DOHH2 (cell line): ENCODE data around the gene TM9SF4.

Source experiments
- H3F3A ChIP-seq: fragments of 200-600 bp; sonication (generic), shearing (Covaris generic); 2 replicates; pipeline ENCODE4 v1.6.0; 2016; ENCODE audit warnings: antibody characterized with exemption, mild to moderate bottlenecking; ENCODE audit not compliant: control insufficient read depth, insufficient read depth
- H3K27ac ChIP-seq: fragments of 200-600 bp; sonication (generic); 2 replicates; pipeline ENCODE4 v1.5.1; 2014; ENCODE audit warnings: low read depth, mild to moderate bottlenecking, low read length, moderate library complexity
- H3K27me3 ChIP-seq: fragments of 200-600 bp; sonication (generic); 2 replicates; pipeline ENCODE4 v1.6.1; 2014; ENCODE audit warnings: mild to moderate bottlenecking, low read length, mixed read lengths; ENCODE audit not compliant: control insufficient read depth
- H3K36me3 ChIP-seq: fragments of 200-600 bp; sonication (generic); 2 replicates; pipeline ENCODE4 v1.6.1; 2014; ENCODE audit warnings: mild to moderate bottlenecking, low read length, moderate library complexity, mixed read lengths; ENCODE audit not compliant: control insufficient read depth
- H3K4me1 ChIP-seq: fragments of 200-600 bp; sonication (generic); 2 replicates; pipeline ENCODE4 v1.6.1; 2014; ENCODE audit warnings: mild to moderate bottlenecking, low read length, mixed read lengths; ENCODE audit not compliant: control insufficient read depth
- H3K4me2 ChIP-seq: fragments of 200-600 bp; sonication (generic); 2 replicates; pipeline ENCODE4 v1.6.0; 2014; ENCODE audit warnings: mild to moderate bottlenecking, low read length, moderate library complexity
- H3K4me3 ChIP-seq: fragments of 200-600 bp; sonication (generic); 2 replicates; pipeline ENCODE4 v1.5.1; 2014; ENCODE audit warnings: mild to moderate bottlenecking, low read length, mixed read lengths
- H3K79me2 ChIP-seq: fragments of 200-600 bp; sonication (generic); 2 replicates; pipeline ENCODE4 v1.6.1; 2014; ENCODE audit warnings: mild to moderate bottlenecking, low read length, mixed read lengths; ENCODE audit not compliant: control insufficient read depth
- H3K9me2 ChIP-seq: fragments of 200-600 bp; sonication (generic); replicated peaks from 2 replicates; pipeline ENCODE4 v1.6.1; 2014; ENCODE audit warnings: mild to moderate bottlenecking, low read length, mixed read lengths; ENCODE audit not compliant: control insufficient read depth
- H3K9me3 ChIP-seq: fragments of 200-600 bp; sonication (generic); 2 replicates; pipeline ENCODE4 v1.6.1; 2014; ENCODE audit warnings: antibody characterized with exemption, low read length, mixed read lengths; ENCODE audit not compliant: control insufficient read depth, insufficient read depth
- H4K20me1 ChIP-seq: fragments of 200-600 bp; sonication (generic); 2 replicates; pipeline ENCODE4 v1.6.0; 2014; ENCODE audit warnings: low read depth, mild to moderate bottlenecking, antibody characterized with exemption, low read length, moderate library complexity; ENCODE audit not compliant: control insufficient read depth, insufficient read depth
- CTCF ChIP-seq: fragments of 200-600 bp; sonication (generic); IDR thresholded peaks from one replicate; pipeline ENCODE4 v1.5.1; 2014; ENCODE audit warnings: antibody characterized with exemption, mild to moderate bottlenecking, low read depth, low read length; ENCODE audit not compliant: poor library complexity, severe bottlenecking
- EZH2phosphoT487 ChIP-seq: fragments of 200-600 bp; sonication (generic); IDR thresholded peaks from 2 replicates; pipeline ENCODE4 v1.6.1; 2017; ENCODE audit warnings: borderline replicate concordance, mild to moderate bottlenecking, antibody characterized with exemption, low read length, moderate library complexity, mixed read lengths

The TM9SF4 gene

GRCh38 chr20:32181606-32182005 lies 72.1 kb downstream of the TM9SF4 start:
- Histone ChIP-seq H3K4me2 (no peak overlapping the region), H4K20me1 (no peaks in the 10 kb centered on the region), H3K27me3 (no peaks in the 10 kb centered on the region)

GRCh38 chr20:32183947-32184635 lies 74.6 kb downstream of the TM9SF4 start:
- no peak overlapping the region for H3K4me2 ChIP-seq
- no peaks in the 10 kb centered on the region for H3K36me3 ChIP-seq
- H3K4me1 ChIP-seq, result no peaks in the 10 kb centered on the region
- H3F3A ChIP-seq, result no peaks in the 10 kb centered on the region
- no peaks in the 10 kb centered on the region for H3K9me2 ChIP-seq
- no peaks in the 10 kb centered on the region for H3K79me2 ChIP-seq
- TF ChIP-seq CTCF, result no peak
- no peak overlapping the region for H3K27ac ChIP-seq
- no peaks in the 10 kb centered on the region for H4K20me1 ChIP-seq
- H3K4me3 ChIP-seq, result no peak overlapping the region
- H3K9me3 ChIP-seq, result no peaks in the 10 kb centered on the region
- no peaks in the 10 kb centered on the region for H3K27me3 ChIP-seq

More at GRCh38 chr20:32181606-32182005, 72.1 kb downstream of the TM9SF4 start:
- TF ChIP-seq EZH2phosphoT487, result no peak
- TF ChIP-seq CTCF, result no peak
- no peaks in the 10 kb centered on the region for H3K4me1 ChIP-seq
- H3K9me2 ChIP-seq, result no peaks in the 10 kb centered on the region
- no peaks in the 10 kb centered on the region for H3F3A ChIP-seq
- no peaks in the 10 kb centered on the region for H3K9me3 ChIP-seq
- H3K79me2 ChIP-seq, result no peaks in the 10 kb centered on the region
- H3K4me3 ChIP-seq, result no peak overlapping the region
- H3K27ac ChIP-seq, result no peak overlapping the region
- no peaks in the 10 kb centered on the region for H3K36me3 ChIP-seq

GRCh38 chr20:32184961-32185603 lies 75.6 kb downstream of the TM9SF4 start:
- Histone ChIP-seq H3K9me3 (no peaks in the 10 kb centered on the region), H3K36me3 (no peaks in the 10 kb centered on the region)

More at GRCh38 chr20:32184961-32185603, 75.6 kb downstream of the TM9SF4 start:
- TF ChIP-seq CTCF (no peak), EZH2phosphoT487 (no peak)
- Histone ChIP-seq H4K20me1 (no peaks in the 10 kb centered on the region), H3K4me1 (no peaks in the 10 kb centered on the region), H3K9me2 (no peaks in the 10 kb centered on the region), H3K4me3 (no peak overlapping the region), H3K27ac (no peak overlapping the region), H3K4me2 (no peak overlapping the region), H3F3A (no peaks in the 10 kb centered on the region), H3K79me2 (no peaks in the 10 kb centered on the region), H3K27me3 (no peaks in the 10 kb centered on the region)
